Keratinocyte (primary cell): Measurements from ENCODE around the gene ARHGEF37. TPM values are rescaled to one million over a fixed set of nuclear protein-coding genes. Genes with fewer than 3 reads are reported as not detected.

ENCODE experiments used
- DNase-seq: peaks from one replicate; pipeline ENCODE4 v3.0.0-alpha.2; 2011; ENCODE audit warnings: low read depth, missing footprints, low spot score
- FAIRE-seq: peaks from 2 replicates; lab custom pipeline; 2011; peaks lifted over from hg19 to GRCh38; lab: Jason Lieb, UNC
- H2AFZ ChIP-seq: 2 replicates; pipeline ENCODE4 v1.6.0; 2012; ENCODE audit warnings: low read length, control low read depth, inconsistent platforms; ENCODE audit not compliant: control insufficient read depth
- H3K27ac ChIP-seq: 2 replicates; pipeline ENCODE4 v1.5.1; 2011; ENCODE audit warnings: low read length; ENCODE audit not compliant: control insufficient read depth, insufficient read depth
- H3K27me3 ChIP-seq: 3 replicates; pipeline ENCODE4 v1.6.0; 2011; ENCODE audit warnings: low read length; ENCODE audit not compliant: control insufficient read depth, insufficient read depth; ENCODE audit errors: extremely low read depth
- H3K36me3 ChIP-seq, 2 experiments: 2 replicates in 1 of 2; 3 replicates in 1 of 2; pipeline ENCODE4 v1.5.1; 2011; ENCODE audit warnings: low read length in 2 of 2, mild to moderate bottlenecking in 1 of 2; ENCODE audit not compliant: control insufficient read depth in 2 of 2, insufficient read depth in 2 of 2; ENCODE audit errors: extremely low read depth in 1 of 2
- H3K4me1 ChIP-seq: 3 replicates; pipeline ENCODE4 v1.5.1; 2011; ENCODE audit warnings: low read length; ENCODE audit not compliant: control insufficient read depth, insufficient read depth; ENCODE audit errors: extremely low read depth
- H3K4me2 ChIP-seq: 3 replicates; pipeline ENCODE4 v1.6.0; 2011; ENCODE audit warnings: low read depth, low read length; ENCODE audit not compliant: control insufficient read depth, insufficient read depth; ENCODE audit errors: extremely low read depth
- H3K4me3 ChIP-seq, 3 experiments: fragments of 200-600 bp in 1 of 3; sonication (generic) in 1 of 3; 2 replicates in 2 of 3; 3 replicates in 1 of 3; pipeline ENCODE4 v1.5.1; 2011 to 2016; ENCODE audit warnings: low read length in 3 of 3, mild to moderate bottlenecking in 3 of 3, control low read depth in 2 of 3, inconsistent platforms in 1 of 3, low read depth in 1 of 3, mixed read lengths in 1 of 3, mixed run types in 1 of 3, moderate library complexity in 1 of 3; ENCODE audit not compliant: control insufficient read depth in 2 of 3, insufficient read depth in 2 of 3; ENCODE audit errors: extremely low read depth in 1 of 3
- H3K79me2 ChIP-seq: 2 replicates; pipeline ENCODE4 v1.6.0; 2012; ENCODE audit warnings: low read length; ENCODE audit not compliant: control insufficient read depth, insufficient read depth
- H3K9ac ChIP-seq: 3 replicates; pipeline ENCODE4 v1.6.0; 2011; ENCODE audit warnings: low read length; ENCODE audit not compliant: control insufficient read depth, insufficient read depth; ENCODE audit errors: extremely low read depth
- H3K9me1 ChIP-seq: 3 replicates; pipeline ENCODE4 v1.6.0; 2011; ENCODE audit warnings: low read length; ENCODE audit not compliant: control insufficient read depth, insufficient read depth; ENCODE audit errors: extremely low read depth
- H3K9me3 ChIP-seq: 2 replicates; pipeline ENCODE4 v1.5.1; 2012; ENCODE audit warnings: low read depth, low read length; ENCODE audit not compliant: control insufficient read depth
- H4K20me1 ChIP-seq: 3 replicates; pipeline ENCODE4 v1.6.0; 2011; ENCODE audit warnings: low read length; ENCODE audit not compliant: control insufficient read depth, insufficient read depth; ENCODE audit errors: extremely low read depth
- CTCF ChIP-seq, 3 experiments: IDR thresholded peaks in 1 of 3; conservative IDR thresholded peaks in 1 of 3; optimal IDR thresholded peaks in 1 of 3; 2 replicates in 2 of 3; 3 replicates in 1 of 3; pipeline versions ENCODE3 to v1.5.1; 2011; ENCODE audit warnings: low read length in 3 of 3, mild to moderate bottlenecking in 3 of 3, moderate library complexity in 2 of 3, control low read depth in 1 of 3, inconsistent platforms in 1 of 3; ENCODE audit not compliant: insufficient read depth in 2 of 3; ENCODE audit errors: extremely low read depth in 1 of 3
- EZH2 ChIP-seq: IDR thresholded peaks from one replicate; pipeline ENCODE4 v1.6.1; 2012; ENCODE audit warnings: inconsistent platforms, mild to moderate bottlenecking, low read length, moderate library complexity
- dilution Hi-C: fragments of 300-500 bp; cut with MboI; formaldehyde crosslinking; loops from one replicate; pipeline ENCODE4 v1.7.0; 2020; ENCODE audit warnings: low sequenced_read_pairs; ENCODE audit not compliant: extremely low pct_ligation_motif_present
- polyA plus RNA-seq, 5 experiments: library from polyadenylated mRNA; depleted of rRNA in 3 of 5; stranded (reverse) in 3 of 5; stranded (forward) in 1 of 5; unstranded in 1 of 5; fragments of >200 nt; gene quantifications; 1 replicate in 1 of 5; 2 replicates in 3 of 5; 3 replicates in 1 of 5; pipeline versions ENCODE4 v1.2.1 to v1.2.3, GENCODE V29; 2011 to 2012; ENCODE audit warnings: missing spikeins in 2 of 5, low read depth in 1 of 5, low replicate concordance in 1 of 5

The ARHGEF37 gene
- polyA plus RNA-seq, 1 donor (not counting 4 experiments of a cell fraction or from before 2014, with no cell fraction given): 8.7 TPM

GRCh38 chr5:149636191-149636860, 55.0 kb downstream of the ARHGEF37 start:
- dilution Hi-C loops: no loop called here
- no peaks in the 10 kb centered on the region for H3K79me2 ChIP-seq
- H3K4me2 ChIP-seq: no peak overlapping the region
- H3K9me1 ChIP-seq: no peaks in the 10 kb centered on the region
- H2AFZ ChIP-seq: no peak overlapping the region
- no peak overlapping the region for H3K4me3 ChIP-seq
- no peak for DNase-seq
- TF ChIP-seq CTCF (optimal IDR thresholded peaks at IDR 0.05 in 1 of 3, IDR thresholded peaks at IDR 0.05 in 1 of 3, conservative IDR thresholded peaks at IDR 0.05 in 1 of 3; ENCODE audit: extremely low read depth in 1 of 3, insufficient read depth in 2 of 3, low read length in 3 of 3): no peak
- no peak for TF ChIP-seq EZH2
- H3K36me3 ChIP-seq: peaks cover 0 to 2% of the 10 kb centered on the region in 2 experiments
- peak overlapping the region; percentile 97 for H3K27ac ChIP-seq
- H3K9ac ChIP-seq: peak overlapping the region; percentile 45
- H3K27me3 ChIP-seq: no peaks in the 10 kb centered on the region
- no peaks in the 10 kb centered on the region for H3K9me3 ChIP-seq
- peaks cover 47% of the 10 kb centered on the region for H3K4me1 ChIP-seq
- no peaks in the 10 kb centered on the region for H4K20me1 ChIP-seq
- FAIRE-seq: no peak

- H4K20me1 ChIP-seq: no peaks in the 10 kb centered on the region
- TF ChIP-seq EZH2 (no peak), CTCF (optimal IDR thresholded peaks at IDR 0.05 in 1 of 3, IDR thresholded peaks at IDR 0.05 in 1 of 3, conservative IDR thresholded peaks at IDR 0.05 in 1 of 3; ENCODE audit: extremely low read depth in 1 of 3, insufficient read depth in 2 of 3, low read length in 3 of 3) (peak in 2 of 3 experiments; percentile 75 to 95)
- peaks cover 44% of the 10 kb centered on the region for H3K4me1 ChIP-seq
- peak overlapping the region; percentile 97 for H3K27ac ChIP-seq
- FAIRE-seq (peak; percentile 74), DNase-seq (no peak)
- H3K9ac ChIP-seq: no peak overlapping the region
- H3K9me3 ChIP-seq: no peaks in the 10 kb centered on the region
- no peak overlapping the region for H3K4me3 ChIP-seq
- no peaks in the 10 kb centered on the region for H3K27me3 ChIP-seq
- H3K4me2 ChIP-seq: no peak overlapping the region
- no peaks in the 10 kb centered on the region for H3K9me1 ChIP-seq
- peaks cover 0 to under 1% of the 10 kb centered on the region in 2 experiments for H3K36me3 ChIP-seq
- dilution Hi-C loops: no loop called here
- no peak overlapping the region for H2AFZ ChIP-seq
- no peaks in the 10 kb centered on the region for H3K79me2 ChIP-seq
Observed at GRCh38 chr5:149636861-149637246, 55.6 kb downstream of the ARHGEF37 start.
